ENCODE measurements around the gene TEX53. TPM values are rescaled to one million over a fixed set of nuclear protein-coding genes. Genes with fewer than 3 reads are reported as not detected.

TEX53 gene
- total and polyA plus RNA-seq, 10 of the 15 experiments (the other 5 are each of a cell fraction or from before 2014, with no cell fraction given) = not detected

DNA sequence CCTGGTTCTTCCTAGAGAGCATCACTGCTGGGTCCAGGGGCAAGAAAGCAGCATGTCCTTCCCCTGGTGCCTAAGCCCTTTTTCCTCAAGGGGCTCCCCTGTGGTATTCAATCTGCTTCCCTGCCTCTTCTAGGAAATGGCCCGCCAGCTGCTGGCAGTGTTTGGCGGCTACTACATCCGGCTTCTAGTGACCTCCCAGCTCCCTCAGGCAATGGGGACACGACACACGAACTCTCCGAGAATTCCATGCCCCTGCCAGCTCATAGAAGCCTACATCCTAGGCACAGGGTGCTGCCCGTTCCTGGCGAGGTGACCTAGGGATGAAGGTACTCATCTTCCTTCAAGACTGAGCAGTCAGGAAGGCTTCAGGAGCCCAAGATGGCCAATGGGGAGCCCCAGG is 14.6 kb downstream of the TEX53 start:
- in situ Hi-C loops (cut with MboI) (no loop called here), intact Hi-C loops (cut with micrococcal nuclease; ENCODE audit: unreplicated experiment) (no loop called here)
- no peak overlapping the region for H3K4me3 ChIP-seq
- 98% methylated on average over 8 of the region's 8 CpGs for WGBS (ENCODE audit: insufficient coverage, insufficient replicate concordance, low lambda C conversion rate, missing lambda C conversion rate)
- POLR2A ChIA-PET = no interaction called here
- ATAC-seq (no peak), FAIRE-seq (no peak), DNase-seq (ENCODE audit: low read depth, low spot score) (no peak)
- H3K79me2 ChIP-seq (ENCODE audit: control insufficient read depth, insufficient read depth, low read length) = no peaks in the 10 kb centered on the region
- CTCF ChIA-PET = interaction anchor here (1.8 kb wide), 1 partner anchor 10 kb away, joined by 11 read pairs; no protein-coding TSS in a partner anchor
- SMC1A ChIA-PET (ENCODE audit: uncharacterized antibody, unreplicated experiment) = interaction anchor here (1.0 to 3.1 kb wide), 3 partner anchors 10 to 237 kb away, joined by 3 to 16 read pairs (median 3); no protein-coding TSS in a partner anchor
- RAD21 ChIA-PET (ENCODE audit: unreplicated experiment) = interaction anchor here (0.6 kb wide), 1 partner anchor 881 kb away, joined by 3 read pairs; no protein-coding TSS in a partner anchor
- no peak overlapping the region for H3K9ac ChIP-seq (ENCODE audit: control insufficient read depth, insufficient read depth, low read length)
- no peaks in the 10 kb centered on the region for H3K27me3 ChIP-seq (replicated peaks in 1 of 2; ENCODE audit: control insufficient read depth in 2 of 2, insufficient read depth in 2 of 2, low read length in 1 of 2)
- no peak overlapping the region for H3K27ac ChIP-seq (ENCODE audit: control insufficient read depth, insufficient read depth)
- no peak overlapping the region for H2AFZ ChIP-seq (ENCODE audit: control insufficient read depth, low read depth, low read length)
- no peaks in the 10 kb centered on the region for H3K9me3 ChIP-seq (replicated peaks; ENCODE audit: control insufficient read depth, insufficient read depth, low read length)
- H3K4me1 ChIP-seq (ENCODE audit: control insufficient read depth, insufficient read depth, low read length) = no peaks in the 10 kb centered on the region
- H4K20me1 ChIP-seq (ENCODE audit: control insufficient read depth, insufficient read depth) = no peaks in the 10 kb centered on the region
- H3K36me3 ChIP-seq (ENCODE audit: control insufficient read depth in 2 of 2, insufficient read depth in 2 of 2, low read length in 1 of 2) = peaks cover 19 to 47% of the 10 kb centered on the region in 2 experiments
- BruUV-seq (replicated peaks) = no TSS peak
- H3K4me2 ChIP-seq (ENCODE audit: control insufficient read depth, insufficient read depth) = no peak overlapping the region
- TF ChIP-seq ZNF592 (IDR thresholded peaks at IDR 0.05) (no peak), PAX8 (IDR thresholded peaks at IDR 0.05) (no peak), NR2C1 (IDR thresholded peaks at IDR 0.05) (no peak), STAT3 (IDR thresholded peaks at IDR 0.05; ENCODE audit: low read depth, low read length) (no peak), CBX3 (IDR thresholded peaks at IDR 0.05; ENCODE audit: borderline replicate concordance, low read depth) (no peak), MYC (IDR thresholded peaks at IDR 0.05; ENCODE audit: insufficient read depth, insufficient read length, insufficient replicate concordance, low read length, severe bottlenecking) (no peak), RUNX3 (IDR thresholded peaks at IDR 0.05; ENCODE audit: low read length) (no peak), RAD21 (IDR thresholded peaks at IDR 0.05; ENCODE audit: insufficient read depth, low read depth, low read length) (no peak), JUNB (IDR thresholded peaks at IDR 0.05) (no peak), CUX1 (IDR thresholded peaks at IDR 0.05; ENCODE audit: insufficient replicate concordance, low read depth, low read length) (no peak), MTA3 (IDR thresholded peaks at IDR 0.05; ENCODE audit: borderline replicate concordance, low read length) (no peak), RAD51 (IDR thresholded peaks at IDR 0.05) (no peak), SREBF2 (IDR thresholded peaks at IDR 0.05; ENCODE audit: low read length) (no peak), MTA2 (IDR thresholded peaks at IDR 0.05; ENCODE audit: low read depth) (no peak), ZNF207 (IDR thresholded peaks at IDR 0.05; ENCODE audit: borderline replicate concordance) (no peak)

Measured in GM12878 (cell line).